RWPE1 (cell line): ENCODE data around the gene THAP12.

ENCODE experiments used
- CTCF ChIA-PET: fragments of 350-600 bp; sonication (Branson Sonifier 250); formaldehyde crosslinking; extraction: SDS; loops from one replicate; lab custom pipeline; 2021; lab: Yijun Ruan, JAX
- POLR2A ChIA-PET: fragments of 400-600 bp; formaldehyde crosslinking; extraction: SDS; loops from one replicate; lab custom pipeline; 2020; ENCODE audit warnings: antibody characterized with exemption; ENCODE audit not compliant: low non-redundant PET; lab: Yijun Ruan, JAX
- DNase-seq: peaks from one replicate; pipeline ENCODE4 v3.0.0; 2012; ENCODE audit warnings: low spot score
- H3K27ac ChIP-seq: fragments of 450-650 bp; 2 replicates; pipeline ENCODE4 v1.5.1; 2017
- CTCF ChIP-seq: fragments of 450-650 bp; conservative IDR thresholded peaks from 2 replicates; pipeline ENCODE4 v1.5.1; 2017; ENCODE audit warnings: low read depth, mild to moderate bottlenecking

Gene THAP12

DNA sequence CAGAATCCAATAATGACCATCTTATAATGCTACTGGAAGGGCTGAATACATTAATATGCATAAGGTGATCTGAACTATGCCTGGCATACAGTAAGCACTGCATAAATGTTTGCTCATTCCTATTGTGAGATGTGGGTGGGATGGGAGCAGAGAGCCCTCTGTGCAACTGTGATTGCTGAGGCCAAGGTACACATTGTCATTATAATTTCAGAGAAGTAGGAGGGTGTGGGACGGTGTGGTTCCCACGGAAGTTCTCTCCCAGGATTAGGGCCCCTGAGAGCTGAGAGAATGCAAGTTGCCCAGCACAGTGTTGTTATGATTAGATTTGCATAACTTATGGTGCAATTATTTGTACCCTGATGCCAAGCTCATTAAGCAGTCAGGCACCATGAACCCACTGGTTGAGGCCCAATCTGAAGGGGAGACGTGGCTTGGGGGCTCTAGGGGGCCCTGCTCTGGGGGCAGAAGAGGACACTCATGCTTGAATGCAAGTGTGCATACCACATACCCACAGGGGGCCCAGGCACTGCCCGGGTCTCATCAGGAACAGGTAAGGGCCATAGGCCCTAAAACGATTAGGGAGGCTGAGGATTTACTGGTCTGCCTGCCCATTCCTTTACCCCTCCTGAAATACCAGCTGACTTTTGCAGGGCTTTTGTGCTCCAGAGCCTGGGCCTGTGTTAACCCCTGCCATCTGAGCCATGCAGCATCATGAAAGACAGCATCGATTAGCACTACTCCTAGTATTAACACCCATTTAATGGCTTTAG, 72.8 kb downstream of the THAP12 start:
- H3K27ac ChIP-seq: no peak overlapping the region
- ChIA-PET CTCF (no interaction called here), POLR2A (no interaction called here)
- TF ChIP-seq CTCF: no peak
- no peak for DNase-seq

DNA sequence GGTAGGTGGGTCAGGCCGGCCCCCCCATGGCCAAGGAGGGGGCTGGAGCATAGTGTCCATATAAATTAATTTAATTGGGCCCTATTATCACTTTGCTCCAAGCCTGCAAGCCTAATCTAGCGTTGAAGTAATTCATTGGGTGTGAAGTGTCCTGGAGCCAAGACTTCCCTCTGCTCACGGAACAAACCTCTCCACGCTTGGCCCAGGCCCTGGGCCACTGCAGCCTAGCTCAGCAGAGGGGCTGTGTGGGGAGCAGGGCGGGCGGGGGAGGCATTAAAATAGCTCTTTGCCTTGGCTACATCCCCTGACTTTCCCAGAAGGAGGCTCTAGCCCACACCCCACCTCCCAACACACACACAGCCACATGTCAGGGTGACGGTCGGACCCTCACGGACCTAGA, 73.5 kb downstream of the THAP12 start:
- ChIA-PET POLR2A (no interaction called here), CTCF (interaction anchor here (0.6 kb wide), 1 partner anchor 150 kb away, joined by 4 read pairs; no protein-coding TSS in a partner anchor)
- H3K27ac ChIP-seq: no peak overlapping the region
- no peak for TF ChIP-seq CTCF
- DNase-seq: no peak

DNA sequence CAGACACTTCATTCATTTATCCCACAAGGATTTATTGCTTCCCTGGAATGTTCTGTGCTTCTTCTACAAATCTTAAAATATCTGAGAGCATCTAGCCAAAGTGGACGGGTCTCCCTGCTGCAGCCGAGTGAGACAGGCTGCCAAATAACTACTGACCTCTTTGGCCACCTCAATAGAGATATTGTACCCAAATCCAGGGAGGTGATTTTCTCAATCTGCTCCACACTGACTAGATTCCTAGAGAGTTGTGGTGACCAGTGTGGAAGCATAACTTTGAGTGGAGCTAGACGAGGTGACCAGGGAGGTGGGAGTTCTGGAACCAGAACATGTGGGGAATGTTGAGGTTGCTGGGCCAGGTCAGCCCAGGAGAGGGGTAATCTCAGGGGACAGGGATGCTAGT, 77.5 kb downstream of the THAP12 start:
- TF ChIP-seq CTCF: no peak
- POLR2A ChIA-PET: interaction anchor here (0.6 kb wide), 1 partner anchor 12 kb away, joined by 3 read pairs; no protein-coding TSS in a partner anchor

GRCh38 chr11:76302996-76303395, 77.9 kb downstream of the THAP12 start:
- POLR2A ChIA-PET: no interaction called here
- H3K27ac ChIP-seq: no peak overlapping the region
- CTCF ChIA-PET: interaction anchor here (1.0 kb wide), 1 partner anchor 95 kb away, joined by 4 read pairs; no protein-coding TSS in a partner anchor
- no peak for DNase-seq
- no peak for TF ChIP-seq CTCF

More for the DNA sequence above, 77.5 kb downstream of the THAP12 start:
- no peak overlapping the region for H3K27ac ChIP-seq
- DNase-seq: no peak
- CTCF ChIA-PET: interaction anchor here (1.0 kb wide), 1 partner anchor 95 kb away, joined by 4 read pairs; no protein-coding TSS in a partner anchor
